GM12891 (cell line): ENCODE data around the gene SPSB4.

ENCODE experiments used
- PAX5 ChIP-seq: IDR thresholded peaks from 2 replicates; pipeline ENCODE4 v1.6.1; 2011; ENCODE audit warnings: low read length, moderate library complexity, mild to moderate bottlenecking; ENCODE audit not compliant: insufficient read depth, severe bottlenecking
- POLR2A ChIP-seq: IDR thresholded peaks from 2 replicates; pipeline ENCODE4 v1.6.1; 2011; ENCODE audit warnings: low read depth, low read length, control low read depth
- POLR2AphosphoS5 ChIP-seq: IDR thresholded peaks from 2 replicates; pipeline ENCODE4 v1.6.1; 2011; ENCODE audit warnings: low read depth, low read length, control low read depth
- POU2F2 ChIP-seq: IDR thresholded peaks from 2 replicates; pipeline ENCODE4 v1.6.1; 2011; ENCODE audit warnings: low read depth, mild to moderate bottlenecking, control low read depth, low read length, moderate library complexity
- SPI1 ChIP-seq: IDR thresholded peaks from 2 replicates; pipeline ENCODE4 v1.6.1; 2011; ENCODE audit warnings: low read depth, low read length, control low read depth

DNA sequence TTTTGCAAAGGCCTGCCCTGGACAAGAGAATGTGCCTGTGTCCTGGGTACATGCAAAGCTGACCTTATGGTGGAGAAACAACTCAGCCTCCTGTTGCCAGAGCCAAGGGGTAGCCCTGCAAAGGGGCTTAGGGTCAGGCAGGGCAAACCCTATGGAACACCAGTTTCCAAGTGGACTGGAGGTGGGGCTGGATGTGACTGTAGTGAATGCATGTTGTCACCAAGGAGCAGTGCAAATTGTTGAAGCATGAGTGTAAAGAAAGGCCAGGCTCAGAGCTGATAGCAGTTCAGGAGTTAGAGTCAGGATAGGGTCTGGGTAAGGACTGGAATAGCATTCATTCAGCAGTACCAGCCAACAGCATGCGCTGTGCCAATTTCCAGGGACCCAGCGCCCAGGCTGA, 97.6 kb downstream of the SPSB4 start:
- no peak for TF ChIP-seq POLR2AphosphoS5
- TF ChIP-seq POLR2A = no peak
- TF ChIP-seq POU2F2 = no peak
- no peak for TF ChIP-seq PAX5
- TF ChIP-seq SPI1 = no peak
